ENCODE data around the gene CREB3L4. TPM values are rescaled to one million over a fixed set of nuclear protein-coding genes. Genes with fewer than 3 reads are reported as not detected.

Gene CREB3L4
- total and polyA plus RNA-seq, 2 of the 13 experiments (the other 11 are each of a cell fraction or from before 2014, with no cell fraction given), result 9.9 to 18.7 TPM

GRCh38 chr1:153958961-153959260 is 8.8 kb upstream of the CREB3L4 start (continued):
- TF ChIP-seq PTBP1 (IDR thresholded peaks at IDR 0.05; ENCODE audit: low read depth, low read length, poor library complexity, severe bottlenecking) (no peak), HNF1B (CRISPR knock-in tag; IDR thresholded peaks at IDR 0.05) (no peak)

GRCh38 chr1:153959454-153959853 is 8.2 kb upstream of the CREB3L4 start:
- FAIRE-seq (no peak), ATAC-seq (no peak), DNase-seq (ENCODE audit: low spot score) (no peak)
- no peak for TF ChIP-seq SIN3A (IDR thresholded peaks at IDR 0.05; ENCODE audit: borderline replicate concordance, low read depth, low read length)
- 0 out of 2 replicates have a peak, but pooled peaks have one; percentile 34 for TF ChIP-seq RBFOX2 (IDR thresholded peaks at IDR 0.05; ENCODE audit: low read depth, low read length)
- TF ChIP-seq ZBTB33 (CRISPR knock-in tag; IDR thresholded peaks at IDR 0.05), result peak; percentile 39; the same call in 1 of the 2 replicates
- Histone ChIP-seq H2AFZ (ENCODE audit: low read length) (no peak overlapping the region), H3K27ac (ENCODE audit: extremely low read length, insufficient read depth, low read length) (no peak overlapping the region), H3K9ac (ENCODE audit: insufficient read depth, low read depth, low read length) (no peak overlapping the region), H3K36me3 (replicated peaks in 1 of 2; ENCODE audit: control insufficient read depth in 1 of 2, insufficient read depth in 2 of 2, low read length in 2 of 2) (peaks cover 0 to 16% of the 10 kb centered on the region in 2 experiments; a peak in 2 of 5 replicates), H3K27me3 (ENCODE audit: control insufficient read depth in 1 of 2, insufficient read depth in 2 of 2, low read length in 2 of 2) (peaks cover 0 to 7% of the 10 kb centered on the region in 2 experiments; a peak in 1 of 5 replicates), H3K4me2 (ENCODE audit: low read depth, low read length) (peak overlapping the region; percentile 80), H3K79me2 (ENCODE audit: insufficient read depth, low read length) (peaks cover 60% of the 10 kb centered on the region), H3K4me3 (replicated peaks in 1 of 3; ENCODE audit: insufficient read depth in 1 of 3, low read depth in 2 of 3, low read length in 3 of 3) (no peak overlapping the region), H3K9me3 (ENCODE audit: low read length) (no peaks in the 10 kb centered on the region), H3K4me1 (ENCODE audit: insufficient read depth, low read length) (peaks cover 58% of the 10 kb centered on the region), H4K20me1 (ENCODE audit: insufficient read depth, low read length) (peaks cover 7% of the 10 kb centered on the region; the same call in 1 of the 2 replicates)
- BruUV-seq (replicated peaks), result no TSS peak
- intact Hi-C loops (cut with micrococcal nuclease; ENCODE audit: unreplicated experiment) (loop anchor here (5.0 kb wide), 1 partner anchor 37 kb away; the partner anchor contains the start of gene GATAD2B), in situ Hi-C loops (cut with HindIII; ENCODE audit: extremely low pct_ligation_motif_present, low pct_unique_long_range_greater_than_20kb) (no loop called here)
- 87% methylated on average over 2 of the region's 3 CpGs for WGBS (ENCODE audit: low lambda C conversion rate)
- CTCF ChIA-PET (ENCODE audit: low intra/inter-chr PET ratio, low total read pairs), result no interaction called here
- POLR2A ChIA-PET, result interaction anchor here (1.4 to 7.0 kb wide), 4 partner anchors 8 to 36 kb away, joined by 4 to 89 read pairs (median 12); partner anchors contain the start of genes CREB3L4, DENND4B and GATAD2B

All from HepG2 (cell line).